Stimulated activated naive CD8-positive, alpha-beta T cell treated with anti-CD3 and anti-CD28 coated beads, Interleukin-15, amount 100 ng/mL, for 72 hours (primary cell): Measurements from ENCODE around the gene CAPN1.
"Not testable (repeated sequence)": the region's sequence is repeated elsewhere in the genome, so short reads cannot be mapped to it uniquely, and the experiment has no call there.

Source experiments
- ATAC-seq: fragments of 150-1000 bp; cut with Tn5 transposase; 2 replicates; pipeline ENCODE4 v1.10.0; 2021; ENCODE audit warnings: mild to moderate bottlenecking, moderate library complexity
- DNase-seq, 2 donors: peaks; one replicate each; pipeline ENCODE4 v3.0.0; 2021 to 2022
- H3K27ac Mint-ChIP-seq, 2 donors: one replicate each; pipeline ENCODE4 v1.8.0; 2022; ENCODE audit warnings: mild to moderate bottlenecking in 2 of 2, mixed read lengths in 2 of 2, moderate library complexity in 2 of 2
- H3K27me3 Mint-ChIP-seq: one replicate; pipeline ENCODE4 v1.8.0; 2022; ENCODE audit warnings: mixed read lengths
- H3K4me1 Mint-ChIP-seq: one replicate; pipeline ENCODE4 v1.8.0; 2022; ENCODE audit warnings: mild to moderate bottlenecking, mixed read lengths
- H3K4me3 Mint-ChIP-seq, 2 donors: one replicate each; pipeline ENCODE4 v1.8.0; 2022; ENCODE audit warnings: mild to moderate bottlenecking in 2 of 2, mixed read lengths in 2 of 2, moderate library complexity in 1 of 2
- H3K9me3 Mint-ChIP-seq, 2 donors: one replicate each; pipeline ENCODE4 v1.8.0; 2022; ENCODE audit warnings: mixed read lengths in 2 of 2

CAPN1 gene

DNA sequence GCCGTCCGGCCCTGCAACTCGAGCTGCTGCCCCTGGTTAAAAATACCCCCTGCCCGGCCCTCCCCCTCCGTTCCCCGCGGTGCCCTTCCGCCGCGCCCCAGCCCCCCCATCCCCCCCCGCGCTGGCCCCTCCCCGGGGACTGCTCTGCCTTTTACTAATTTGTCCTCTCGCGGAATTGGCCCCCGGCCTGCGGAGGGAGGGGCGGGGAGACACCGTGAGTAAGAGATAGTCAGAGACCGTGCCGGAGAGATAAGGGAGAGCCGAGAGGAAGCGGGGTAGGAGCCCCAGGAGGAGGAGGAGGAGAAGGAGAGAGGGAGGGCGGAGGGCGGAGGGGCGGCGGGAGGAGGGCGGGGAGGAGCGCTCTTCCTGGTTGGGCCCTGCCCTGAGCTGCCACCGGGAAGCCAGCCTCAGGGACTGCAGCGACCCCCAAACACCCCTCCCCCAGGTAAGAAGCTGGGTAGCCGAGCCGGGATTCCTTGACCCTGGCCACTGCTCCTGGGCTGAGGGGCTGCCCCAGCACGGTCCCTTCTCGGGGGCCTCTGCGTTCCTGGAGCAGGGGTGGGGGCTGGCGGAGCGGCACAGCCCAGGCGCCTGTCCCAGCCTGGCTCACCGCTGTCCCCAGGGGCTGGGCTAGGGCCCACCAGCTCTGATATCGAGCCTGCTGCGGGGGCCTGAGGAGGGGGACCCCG is at the start of gene CAPN1:
Gene CAPN1 (plus strand): TSS at position 360 of the 689 bp plus-strand sequence. CDS start 774 bp downstream, outside the sequence.
- Mint-ChIP-seq H3K27ac (peak within 1 kb of the TSS; percentile 88 to 97), H3K4me1 (peaks cover 18% of the 10 kb centered on the region), H3K27me3 (no peaks in the 10 kb centered on the region), H3K4me3 (peak within 1 kb of the TSS; percentile 98 to 99), H3K9me3 (no peaks in the 10 kb centered on the region)
- DNase-seq (peak; percentile 48 to 77), ATAC-seq (peak; percentile 82)

DNA sequence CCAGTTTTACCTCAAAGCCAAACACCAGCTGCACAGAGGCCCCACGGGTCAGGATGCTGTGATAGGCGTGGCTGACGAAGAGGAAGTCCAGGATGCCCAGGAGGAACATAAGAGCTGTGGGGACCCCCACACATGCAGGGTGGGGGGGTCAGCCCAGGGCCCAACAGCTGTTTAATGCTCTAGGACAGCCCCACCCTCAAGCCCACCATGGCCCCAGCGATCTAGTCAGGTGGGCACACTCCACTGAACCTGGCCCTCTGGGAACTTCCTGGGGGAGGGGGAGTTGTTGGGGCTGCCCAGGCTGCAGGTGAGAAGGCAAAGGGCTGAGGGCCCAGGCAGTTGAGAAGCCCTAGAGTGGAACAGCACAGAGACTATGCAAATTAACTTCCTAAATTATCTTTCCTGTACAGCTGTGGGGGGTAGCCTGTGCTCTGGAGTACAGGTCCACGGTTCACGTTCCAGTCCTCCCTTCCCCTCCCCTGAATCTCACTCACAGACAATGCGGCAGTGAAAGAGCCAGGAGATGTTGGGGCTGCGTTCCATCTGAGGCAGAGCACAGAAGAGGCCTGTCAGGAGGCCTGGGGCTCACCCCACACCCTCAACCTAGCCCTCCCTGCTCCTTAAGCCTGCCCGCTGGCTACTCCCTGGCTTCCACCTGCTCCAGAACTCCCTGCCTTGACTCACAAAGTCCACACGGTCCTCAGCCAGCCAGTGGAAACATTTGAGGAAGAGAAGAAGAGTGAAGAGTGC is 49.3 kb upstream of the CAPN1 start:
- ATAC-seq (no peak), DNase-seq (no peak)
- peaks cover 53% of the 10 kb centered on the region for H3K4me1 Mint-ChIP-seq
- H3K27ac Mint-ChIP-seq = peak overlapping the region; percentile 45 to 99
- no peaks in the 10 kb centered on the region for H3K27me3 Mint-ChIP-seq
- no peaks in the 10 kb centered on the region for H3K9me3 Mint-ChIP-seq
- H3K4me3 Mint-ChIP-seq = peak overlapping the region; percentile 92 to 100

GRCh38 chr11:65132988-65133700 is 48.6 kb upstream of the CAPN1 start:
- Mint-ChIP-seq H3K4me1 (peaks cover 56% of the 10 kb centered on the region), H3K4me3 (peak overlapping the region; percentile 92 to 100), H3K27me3 (no peaks in the 10 kb centered on the region), H3K27ac (peak overlapping the region; percentile 99 to 100), H3K9me3 (no peaks in the 10 kb centered on the region)
- DNase-seq (peak in 1 of 2 donors; percentile 51), ATAC-seq (no peak)

DNA sequence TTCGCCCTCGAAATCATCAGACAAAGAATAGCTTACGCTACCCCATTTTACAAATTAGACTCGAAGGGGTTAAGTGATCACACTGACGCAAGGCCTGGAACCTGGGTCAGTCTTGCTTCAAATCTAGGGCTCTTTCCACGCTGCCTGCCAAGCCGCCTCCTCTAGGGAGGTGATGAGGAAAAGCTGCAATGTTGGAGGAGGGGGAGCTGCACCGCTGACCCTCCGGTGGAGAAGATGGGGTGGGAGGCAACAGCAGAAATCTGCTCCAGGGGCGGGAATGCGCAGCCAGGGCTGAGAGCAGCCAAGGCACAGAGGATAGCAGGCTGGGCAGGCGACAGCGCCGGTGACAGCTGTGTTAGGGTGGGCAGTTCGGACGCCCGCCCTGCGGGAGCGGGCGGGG is 48.0 kb upstream of the CAPN1 start:
- DNase-seq = no peak
- Mint-ChIP-seq H3K27ac (peak overlapping the region; percentile 99 to 100), H3K4me1 (peaks cover 56% of the 10 kb centered on the region)

GRCh38 chr11:65134240-65134951 is 47.3 kb upstream of the CAPN1 start, which contains the start of gene SYVN1:
TSS of gene SYVN1 (minus strand) at chr11:65134519. CDS start at chr11:65133601, 918 bp downstream.
- peak; percentile 89 for ATAC-seq
- Mint-ChIP-seq H3K27me3 (no peaks in the 10 kb centered on the region), H3K4me1 (peaks cover 56% of the 10 kb centered on the region), H3K4me3 (peak within 1 kb of the TSS; percentile 92 to 100), H3K27ac (peak within 1 kb of the TSS; percentile 99 to 100), H3K9me3 (no peaks in the 10 kb centered on the region)
- peak; percentile 89 to 91 for DNase-seq

More for the DNA sequence above, 48.0 kb upstream of the CAPN1 start:
- no peaks in the 10 kb centered on the region for H3K9me3 Mint-ChIP-seq
- no peaks in the 10 kb centered on the region for H3K27me3 Mint-ChIP-seq
- ATAC-seq = no peak
- H3K4me3 Mint-ChIP-seq = peak overlapping the region; percentile 92 to 100

DNA sequence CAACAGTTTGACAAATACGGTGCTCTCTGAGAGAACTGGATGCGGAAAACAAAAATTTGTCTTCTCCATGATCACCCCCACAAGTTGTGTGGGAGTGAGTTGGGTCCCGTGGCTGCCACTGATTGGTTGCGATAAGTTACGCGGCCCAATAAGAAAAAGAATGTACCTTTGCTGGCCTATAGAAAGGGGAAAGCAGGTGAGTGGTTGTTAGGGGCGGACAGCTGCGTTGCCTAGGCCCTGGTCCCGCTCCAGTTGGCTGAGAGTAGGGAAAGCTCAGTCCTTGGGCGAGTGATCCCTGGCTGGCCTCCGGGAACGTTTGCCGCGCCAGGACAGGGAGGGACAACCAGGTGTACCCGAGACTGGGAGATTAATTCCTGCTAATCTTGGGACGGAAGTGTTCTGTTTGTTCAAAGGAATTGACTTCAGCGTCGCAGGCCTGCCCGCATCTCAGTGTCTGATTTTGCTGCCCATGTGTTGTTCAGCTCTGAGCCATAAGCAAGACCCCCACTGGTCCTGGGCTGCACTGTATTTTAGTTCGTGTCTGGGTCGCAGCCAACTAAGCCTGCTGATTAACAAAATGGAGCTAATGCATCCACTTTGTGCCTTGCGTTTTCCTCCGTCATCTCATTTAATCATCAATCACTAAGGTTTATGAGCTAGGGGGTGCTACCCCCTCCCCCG is 46.6 kb upstream of the CAPN1 start:
- H3K4me1 Mint-ChIP-seq = peaks cover 51% of the 10 kb centered on the region
- no peaks in the 10 kb centered on the region for H3K27me3 Mint-ChIP-seq
- peak; percentile 93 for ATAC-seq
- H3K9me3 Mint-ChIP-seq = no peaks in the 10 kb centered on the region
- peak overlapping the region; percentile 99 to 100 for H3K27ac Mint-ChIP-seq
- DNase-seq = peak; percentile 83 to 88
- peak overlapping the region; percentile 92 to 100 for H3K4me3 Mint-ChIP-seq

DNA sequence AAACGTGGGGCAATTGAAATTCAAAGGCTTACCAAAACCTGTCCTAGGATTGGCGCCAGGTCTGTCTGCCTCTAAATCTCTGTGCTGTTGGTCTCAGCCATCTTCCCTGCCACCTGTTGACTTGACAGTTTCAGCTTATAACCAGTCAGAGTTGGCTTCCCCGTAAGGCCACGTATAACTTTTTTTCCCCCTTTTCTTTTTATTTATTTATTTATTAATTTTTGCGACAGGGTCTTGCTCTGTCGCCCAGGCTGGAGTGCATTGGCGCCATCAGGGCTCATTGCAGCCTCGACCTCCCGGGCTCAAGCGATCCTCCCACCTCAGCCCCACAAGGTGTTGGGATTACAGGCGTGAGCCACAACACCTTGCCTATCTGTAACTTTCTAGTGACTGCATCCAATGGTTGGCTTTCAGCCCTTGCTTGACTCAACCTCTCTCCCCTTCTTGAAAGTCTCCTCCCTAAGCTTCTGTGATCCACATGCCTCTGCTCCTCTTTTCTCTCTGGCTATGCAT is 46.0 kb upstream of the CAPN1 start:
- ATAC-seq (no peak), DNase-seq (no peak)
- Mint-ChIP-seq H3K27ac (peak overlapping the region; percentile 99 to 100), H3K4me1 (peaks cover 49% of the 10 kb centered on the region), H3K4me3 (peak overlapping the region; percentile 92 to 100), H3K9me3 (no peaks in the 10 kb centered on the region), H3K27me3 (no peaks in the 10 kb centered on the region)

GRCh38 chr11:65136515-65137096 is 45.1 kb upstream of the CAPN1 start:
- no peak for ATAC-seq
- Mint-ChIP-seq H3K4me1 (peaks cover 42% of the 10 kb centered on the region), H3K27me3 (no peaks in the 10 kb centered on the region), H3K27ac (peak overlapping the region in 1 of 2 donors; percentile 94), H3K4me3 (peak overlapping the region in 1 of 2 donors; percentile 89), H3K9me3 (no peaks in the 10 kb centered on the region)
- DNase-seq = no peak

GRCh38 chr11:65141896-65142494 is 39.7 kb upstream of the CAPN1 start:
- peaks cover 5% of the 10 kb centered on the region for H3K4me1 Mint-ChIP-seq
- no peak overlapping the region for H3K4me3 Mint-ChIP-seq
- ATAC-seq = no peak
- no peak overlapping the region for H3K27ac Mint-ChIP-seq
- no peaks in the 10 kb centered on the region for H3K27me3 Mint-ChIP-seq
- no peak for DNase-seq
- H3K9me3 Mint-ChIP-seq = no peaks in the 10 kb centered on the region

DNA sequence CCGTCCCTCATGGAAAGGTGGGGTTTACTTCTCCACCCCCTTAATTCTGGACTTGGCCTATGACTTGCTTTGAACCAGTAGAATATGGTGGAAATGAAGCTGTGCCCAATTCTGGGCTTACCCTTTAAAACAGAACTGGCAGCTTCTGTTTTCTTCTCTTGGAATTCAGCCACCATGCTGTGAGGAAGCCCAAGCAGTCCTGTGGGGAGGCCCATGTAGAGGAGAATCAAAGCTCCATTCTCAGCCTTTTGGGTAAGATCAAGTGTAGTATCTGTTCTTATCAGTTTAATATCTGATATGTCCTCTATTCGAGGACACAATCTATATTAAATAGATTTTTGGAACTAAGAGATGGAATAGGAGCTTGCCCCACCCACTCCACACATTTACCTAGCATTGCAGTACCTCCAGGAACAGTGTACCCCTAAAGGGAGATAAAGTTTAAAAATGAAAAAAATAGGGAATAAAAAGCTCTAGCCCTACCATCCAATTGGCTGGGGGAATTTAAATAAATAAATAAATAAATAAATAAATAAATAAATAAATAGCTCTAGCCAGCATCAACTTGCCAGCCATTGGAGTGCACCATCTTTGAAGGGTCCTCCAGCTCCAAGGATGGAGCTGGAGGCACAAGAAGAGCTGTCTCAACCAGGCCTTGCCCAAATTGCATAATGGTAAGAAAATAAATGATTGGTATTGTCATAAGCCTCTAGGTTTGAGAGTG is 34.2 kb upstream of the CAPN1 start:
- Mint-ChIP-seq H3K4me1 (peaks cover 15% of the 10 kb centered on the region), H3K9me3 (no peaks in the 10 kb centered on the region), H3K4me3 (no peak overlapping the region), H3K27ac (no peak overlapping the region), H3K27me3 (peaks cover 8% of the 10 kb centered on the region)
- DNase-seq (no peak), ATAC-seq (no peak)

DNA sequence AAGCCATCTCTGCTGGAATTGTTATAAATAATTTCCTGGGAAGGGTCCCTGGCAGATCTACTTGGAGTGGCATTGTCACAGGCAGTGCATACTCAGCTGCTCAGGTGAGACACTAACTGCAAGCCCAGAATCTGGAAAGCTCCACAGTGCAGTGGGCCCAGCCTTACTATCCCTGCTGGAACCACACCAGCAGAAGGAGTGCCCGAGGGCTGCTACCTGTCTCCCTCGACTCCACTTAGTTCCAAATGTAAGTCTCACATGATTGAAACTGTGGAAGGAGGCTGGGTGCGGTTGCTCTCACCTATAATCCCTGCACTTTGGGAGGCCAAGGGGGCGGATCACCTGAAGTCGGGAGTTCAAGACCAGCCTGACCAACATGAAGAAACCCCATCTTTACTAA is 33.1 kb upstream of the CAPN1 start:
- ATAC-seq (no peak), DNase-seq (no peak)
- Mint-ChIP-seq H3K4me1 (peaks cover 15% of the 10 kb centered on the region), H3K4me3 (no peak overlapping the region), H3K27ac (no peak overlapping the region), H3K27me3 (peaks cover 20% of the 10 kb centered on the region), H3K9me3 (no peaks in the 10 kb centered on the region)

- not testable (repeated sequence) for H3K9me3 Mint-ChIP-seq, H3K4me3 Mint-ChIP-seq, DNase-seq, ATAC-seq, H3K27ac Mint-ChIP-seq
- Mint-ChIP-seq H3K27me3 (peaks cover 20% of the 10 kb centered on the region), H3K4me1 (peaks cover 15% of the 10 kb centered on the region)
These were observed 31.6 kb upstream of the CAPN1 start for GRCh38 chr11:65150131-65150508.

- Mint-ChIP-seq H3K4me3 (no peak overlapping the region), H3K4me1 (peaks cover 15% of the 10 kb centered on the region), H3K27me3 (peaks cover 20% of the 10 kb centered on the region), H3K9me3 (no peaks in the 10 kb centered on the region), H3K27ac (peak overlapping the region in 1 of 2 donors; percentile 21)
- ATAC-seq = peak; percentile 88
- DNase-seq = peak; percentile 16 to 39
These were observed 31.0 kb upstream of the CAPN1 start for GRCh38 chr11:65150509-65151299.
